Fibroblast of villous mesenchyme (primary cell): ENCODE results near the gene MAB21L4. TPM values are rescaled to one million over a fixed set of nuclear protein-coding genes. Genes with fewer than 3 reads are reported as not detected.

Experiments used
- DNase-seq: peaks from one replicate; pipeline ENCODE4 v3.0.0-alpha.2; 2010; ENCODE audit warnings: low read depth
- H3K4me3 ChIP-seq: 2 replicates; pipeline ENCODE4 v1.5.1; 2011; ENCODE audit warnings: low read depth, mild to moderate bottlenecking, low read length
- total RNA-seq: library from RNA; depleted of rRNA; stranded (reverse); fragments of >200 nt; gene quantifications from 2 replicates; pipeline ENCODE4 v1.2.3, GENCODE V29; 2012
- TF ChIP-seq, protein P1 (sequence below): IDR thresholded peaks from 2 replicates; pipeline ENCODE4 v1.5.1; 2012; ENCODE audit warnings: low read depth, mild to moderate bottlenecking, low read length; ENCODE audit not compliant: insufficient read depth

MAB21L4 gene
- total RNA-seq, 1 donor = not detected

GRCh38 chr2:240932724-240933047 lies 36.7 kb upstream of the MAB21L4 start:
- H3K4me3 ChIP-seq = no peak overlapping the region
- no peak for DNase-seq
- TF ChIP-seq, protein P1, sequence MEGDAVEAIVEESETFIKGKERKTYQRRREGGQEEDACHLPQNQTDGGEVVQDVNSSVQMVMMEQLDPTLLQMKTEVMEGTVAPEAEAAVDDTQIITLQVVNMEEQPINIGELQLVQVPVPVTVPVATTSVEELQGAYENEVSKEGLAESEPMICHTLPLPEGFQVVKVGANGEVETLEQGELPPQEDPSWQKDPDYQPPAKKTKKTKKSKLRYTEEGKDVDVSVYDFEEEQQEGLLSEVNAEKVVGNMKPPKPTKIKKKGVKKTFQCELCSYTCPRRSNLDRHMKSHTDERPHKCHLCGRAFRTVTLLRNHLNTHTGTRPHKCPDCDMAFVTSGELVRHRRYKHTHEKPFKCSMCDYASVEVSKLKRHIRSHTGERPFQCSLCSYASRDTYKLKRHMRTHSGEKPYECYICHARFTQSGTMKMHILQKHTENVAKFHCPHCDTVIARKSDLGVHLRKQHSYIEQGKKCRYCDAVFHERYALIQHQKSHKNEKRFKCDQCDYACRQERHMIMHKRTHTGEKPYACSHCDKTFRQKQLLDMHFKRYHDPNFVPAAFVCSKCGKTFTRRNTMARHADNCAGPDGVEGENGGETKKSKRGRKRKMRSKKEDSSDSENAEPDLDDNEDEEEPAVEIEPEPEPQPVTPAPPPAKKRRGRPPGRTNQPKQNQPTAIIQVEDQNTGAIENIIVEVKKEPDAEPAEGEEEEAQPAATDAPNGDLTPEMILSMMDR = no peak

GRCh38 chr2:240932001-240932723 lies 36.2 kb upstream of the MAB21L4 start:
- DNase-seq = no peak
- TF ChIP-seq, protein P1 = no peak
- no peak overlapping the region for H3K4me3 ChIP-seq

DNA sequence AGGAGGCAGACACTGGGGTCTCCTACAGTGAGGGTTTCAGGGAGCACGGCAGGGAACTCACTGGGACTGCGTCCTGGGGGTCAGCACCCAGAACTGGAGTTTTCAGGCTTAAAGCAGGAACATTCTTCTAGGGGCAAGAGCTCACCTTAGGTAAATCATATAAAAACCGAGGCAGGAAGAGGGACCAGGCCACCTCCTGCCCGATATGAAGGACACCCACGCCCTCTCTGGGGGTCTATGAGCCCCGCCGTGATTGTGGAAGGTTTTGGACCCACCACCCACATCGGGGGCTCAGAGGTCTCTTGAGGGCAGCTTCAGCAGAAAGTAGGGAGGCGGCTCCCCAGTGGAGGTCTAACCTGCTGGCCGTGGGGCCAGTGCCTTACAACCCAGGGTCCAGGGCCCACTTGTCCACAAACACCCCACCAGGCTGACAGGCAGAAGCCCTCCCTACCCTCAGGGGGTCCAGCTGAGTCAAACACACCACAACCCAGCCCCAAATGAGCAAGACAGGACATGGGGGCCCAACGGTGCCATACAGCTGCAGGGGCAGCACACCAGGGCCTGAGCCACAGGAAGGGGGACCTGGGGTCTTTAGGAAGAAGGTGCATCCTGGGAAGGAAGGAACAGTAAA lies 35.5 kb upstream of the MAB21L4 start:
- no peak for DNase-seq
- no peak overlapping the region for H3K4me3 ChIP-seq
- TF ChIP-seq, protein P1 = no peak

DNA sequence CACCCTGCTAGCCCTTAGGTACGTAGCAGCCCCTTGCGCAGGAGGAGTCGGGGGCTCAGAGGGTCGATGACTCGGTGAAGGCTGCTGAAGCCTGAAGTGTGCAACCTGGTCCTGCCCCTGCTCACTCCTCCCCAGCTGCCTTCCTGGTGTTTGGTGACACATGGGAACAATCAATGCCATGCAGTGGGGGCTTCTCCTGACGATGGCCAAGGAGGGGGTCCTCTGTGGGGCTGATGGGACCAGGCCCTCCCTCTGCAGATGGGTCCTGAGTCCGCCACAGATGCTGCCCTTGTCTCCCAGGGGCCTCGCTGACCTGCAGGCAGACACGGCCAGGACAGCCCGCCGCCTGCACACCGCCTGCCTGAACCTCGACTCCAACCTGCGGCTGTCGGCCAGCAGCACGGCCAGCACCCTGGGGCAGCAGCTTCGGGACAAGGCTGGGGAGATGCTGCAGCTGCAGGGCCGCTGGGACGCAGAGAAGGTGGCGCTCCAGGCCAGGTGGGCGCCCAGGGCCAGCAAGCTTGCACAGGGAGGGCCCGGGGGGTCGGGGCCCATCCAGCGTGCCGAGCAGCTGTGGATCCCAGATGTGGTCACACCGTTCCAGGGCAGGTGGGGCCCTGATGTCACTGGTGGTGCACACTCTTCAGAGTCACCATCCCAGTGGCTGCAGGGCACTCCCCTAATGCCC lies 34.8 kb upstream of the MAB21L4 start:
- TF ChIP-seq, protein P1 = no peak
- DNase-seq = no peak
- H3K4me3 ChIP-seq = no peak overlapping the region

DNA sequence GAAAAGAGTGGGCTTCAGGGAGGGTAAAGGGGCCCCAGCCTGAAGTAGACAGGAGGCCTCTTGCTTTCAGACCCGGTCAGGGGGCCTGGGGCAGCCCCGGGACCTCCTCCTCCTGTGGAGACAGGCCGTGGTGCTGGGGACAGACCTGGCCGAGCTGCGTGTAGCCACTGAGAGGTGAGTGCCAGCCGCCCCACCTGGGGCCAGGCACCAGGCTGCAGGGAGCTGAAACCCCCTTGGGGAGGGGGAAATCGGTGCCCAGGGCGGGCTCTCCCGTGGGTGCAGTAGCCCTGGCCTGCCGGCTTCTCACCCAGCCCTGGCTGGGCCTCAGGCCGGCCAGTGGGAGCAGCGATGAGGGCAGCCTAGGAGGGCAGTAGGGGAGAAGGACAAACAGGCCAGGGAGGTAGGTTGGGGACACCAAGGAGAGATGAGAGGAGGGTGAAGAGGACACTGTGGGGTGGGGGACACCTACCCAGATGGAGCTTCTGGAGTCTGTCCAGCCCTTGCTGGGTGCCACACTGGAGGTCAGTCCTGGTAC lies 34.2 kb upstream of the MAB21L4 start:
- TF ChIP-seq, protein P1 = no peak
- H3K4me3 ChIP-seq = no peak overlapping the region
- DNase-seq = no peak

- TF ChIP-seq, protein P1 = no peak
- no peak for DNase-seq
- no peak overlapping the region for H3K4me3 ChIP-seq
Measured at GRCh38 chr2:240929364-240930095, 33.6 kb upstream of the MAB21L4 start.
